Measurements from ENCODE around the gene DOLK.

DNA sequence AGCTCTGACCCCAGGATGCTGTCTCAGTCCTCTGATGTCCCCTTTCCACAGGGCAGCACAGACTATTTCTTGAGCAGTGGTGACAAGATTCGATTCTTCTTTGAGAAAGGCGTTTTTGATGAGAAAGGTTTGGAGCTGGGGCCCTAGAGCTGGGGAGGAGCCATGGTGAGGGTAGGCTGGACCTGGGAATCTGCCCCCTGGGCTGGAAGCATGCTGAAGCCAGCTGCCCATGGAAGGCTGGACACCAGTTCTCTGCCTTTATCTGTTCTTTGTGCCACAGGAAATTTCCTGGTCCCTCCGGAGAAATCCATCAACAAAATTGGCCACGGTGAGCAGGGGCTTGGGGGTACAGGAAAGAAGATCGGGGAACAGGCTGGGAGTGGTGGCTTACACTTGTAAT is 13.7 kb downstream of the DOLK start:
- TF ChIP-seq POLR2A (IDR thresholded peaks at IDR 0.05; ENCODE audit: low read length) (no peak), GATA1 (IDR thresholded peaks at IDR 0.05; ENCODE audit: low read depth, low read length) (no peak)
